Measurements from ENCODE around the gene FAM53B. TPM values are rescaled to one million over a fixed set of nuclear protein-coding genes. Genes with fewer than 3 reads are reported as not detected.

Gene FAM53B
- total RNA-seq, 1 donor from 2014 or later: 17.0 TPM

DNA sequence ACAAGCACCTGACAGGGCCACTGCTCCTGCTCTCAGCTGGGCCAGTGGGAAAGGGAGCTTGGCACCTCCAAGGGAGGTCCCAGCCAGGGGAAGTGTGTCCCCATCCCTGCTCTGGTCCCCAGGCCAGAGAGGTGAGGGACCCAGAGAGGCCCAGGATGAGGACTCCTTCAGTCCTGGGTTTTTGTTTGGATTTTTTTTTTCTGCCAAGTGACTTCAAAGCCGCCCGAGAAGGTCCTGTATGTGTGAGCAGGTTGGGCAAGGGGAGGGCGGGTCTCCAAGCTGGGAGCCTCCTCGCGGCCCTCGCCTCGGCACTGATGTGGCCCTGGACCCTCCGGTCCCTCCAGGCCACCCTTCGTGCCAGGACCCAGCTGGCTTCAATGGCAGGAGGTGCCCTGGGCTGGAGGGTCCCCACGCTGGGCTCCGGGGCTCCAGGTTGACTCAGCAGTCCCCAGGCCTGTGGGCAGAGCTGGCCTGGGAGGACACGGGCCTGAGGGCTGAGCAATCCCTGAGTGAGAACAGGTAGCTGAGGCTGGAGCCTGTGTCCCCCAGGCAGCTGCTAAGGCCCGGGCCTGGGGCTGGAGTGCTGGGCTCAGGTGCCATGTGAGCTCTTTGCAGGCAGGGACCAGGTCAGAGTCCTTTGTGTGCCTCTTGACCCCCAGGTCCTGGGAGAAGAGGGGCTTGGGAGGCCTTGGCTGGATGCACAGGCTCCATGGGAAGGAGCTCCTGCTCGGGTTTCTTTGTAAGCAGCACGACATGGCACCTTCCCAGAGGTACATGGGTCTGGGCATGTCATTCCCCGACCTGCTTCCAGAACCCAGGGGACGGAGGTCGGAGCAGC lies 140.6 kb downstream of the FAM53B start:
- no peak for DNase-seq (ENCODE audit: extremely low read depth, low read depth, low spot score)

DNA sequence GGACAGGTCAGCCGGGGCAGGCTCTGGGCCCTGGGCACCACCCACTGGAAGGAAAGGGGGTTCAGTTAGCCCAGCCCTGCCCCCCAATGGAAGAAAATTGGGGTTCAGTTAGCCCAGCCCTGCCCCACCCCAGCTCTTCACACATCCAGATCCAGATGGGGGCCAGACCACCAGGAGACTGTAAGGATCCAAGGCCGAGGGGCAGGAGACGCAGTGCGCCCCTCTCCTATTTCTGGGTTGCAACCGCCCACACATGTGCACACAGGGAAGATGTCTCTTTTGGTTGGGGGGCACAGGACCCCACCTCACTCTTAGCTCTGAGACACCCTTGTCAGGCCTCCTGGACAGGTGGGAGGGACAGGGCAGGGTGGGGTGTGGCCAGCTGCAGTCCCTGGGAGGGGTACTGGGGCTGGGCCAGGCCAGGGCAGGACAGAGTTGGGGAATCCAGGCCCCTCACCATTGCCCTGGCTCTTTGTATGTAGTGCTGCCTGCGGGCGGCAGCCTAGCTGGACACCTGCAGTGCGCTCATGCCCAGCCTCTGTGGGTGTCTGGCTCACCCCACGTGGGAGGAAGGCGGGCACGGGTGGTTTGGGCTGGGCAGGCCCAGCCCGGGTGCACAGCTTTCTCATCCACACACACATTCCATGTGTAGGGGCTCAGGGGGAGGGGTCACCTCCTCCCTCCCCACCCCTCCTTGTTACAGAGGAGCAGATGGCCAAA lies 141.4 kb downstream of the FAM53B start:
- DNase-seq (ENCODE audit: extremely low read depth, low read depth, low spot score): no peak

DNA sequence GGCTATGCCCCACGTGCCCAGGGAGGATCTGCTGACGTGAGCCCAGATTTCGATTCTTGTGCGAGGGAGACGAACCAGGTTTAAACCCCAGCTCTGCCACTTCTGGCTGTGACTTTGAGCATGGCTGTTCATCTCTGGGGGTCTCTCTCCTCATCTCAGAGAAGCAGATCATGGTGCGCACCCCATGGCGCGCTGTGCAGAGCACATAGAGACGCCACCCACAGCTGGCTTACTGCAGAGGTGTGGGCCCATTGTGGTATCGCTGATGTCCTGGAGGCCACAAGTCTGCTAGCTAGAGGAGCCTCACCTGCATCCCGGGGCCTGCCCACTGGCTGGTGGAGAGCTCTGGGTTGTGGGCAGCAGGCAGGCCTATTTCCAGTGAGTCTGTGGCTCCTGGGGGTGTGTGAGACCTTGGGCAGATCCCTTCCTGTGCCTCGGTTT lies 142.0 kb downstream of the FAM53B start:
- DNase-seq (ENCODE audit: extremely low read depth, low read depth, low spot score): no peak

DNA sequence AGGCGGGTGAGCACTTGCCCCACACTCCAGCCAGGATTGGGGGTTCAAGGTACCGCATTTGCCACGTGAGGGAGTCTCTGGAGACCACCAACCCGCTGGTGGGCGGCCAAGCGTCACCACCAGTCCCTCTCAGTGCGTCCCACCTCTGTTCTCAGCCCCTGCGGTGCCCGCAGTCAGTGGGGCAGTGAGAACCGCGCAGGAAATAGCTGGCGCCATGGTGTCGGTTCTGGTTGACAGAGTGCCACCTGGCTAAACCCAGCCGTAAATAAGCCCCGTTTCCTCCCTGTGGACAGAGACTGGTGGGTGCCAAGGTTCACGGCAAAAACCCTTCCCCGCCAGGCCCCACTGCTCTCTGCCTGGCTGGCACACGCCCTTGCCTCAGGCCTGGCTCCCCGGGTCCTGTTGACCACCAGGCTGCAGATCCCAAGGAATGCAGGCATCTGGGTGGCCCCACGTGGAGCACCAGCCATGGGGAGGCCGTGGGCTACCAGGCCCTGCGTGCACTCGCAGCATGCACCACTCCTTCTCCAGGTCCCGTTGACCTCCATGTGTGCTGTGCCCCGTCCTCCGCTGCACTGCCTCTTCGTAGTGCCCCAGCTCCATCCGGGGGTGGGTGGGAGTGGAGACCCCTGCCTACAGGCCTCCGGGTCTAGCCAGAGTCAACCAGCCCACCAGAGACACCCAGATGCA lies 142.6 kb downstream of the FAM53B start:
- DNase-seq (ENCODE audit: extremely low read depth, low read depth, low spot score): no peak

DNA sequence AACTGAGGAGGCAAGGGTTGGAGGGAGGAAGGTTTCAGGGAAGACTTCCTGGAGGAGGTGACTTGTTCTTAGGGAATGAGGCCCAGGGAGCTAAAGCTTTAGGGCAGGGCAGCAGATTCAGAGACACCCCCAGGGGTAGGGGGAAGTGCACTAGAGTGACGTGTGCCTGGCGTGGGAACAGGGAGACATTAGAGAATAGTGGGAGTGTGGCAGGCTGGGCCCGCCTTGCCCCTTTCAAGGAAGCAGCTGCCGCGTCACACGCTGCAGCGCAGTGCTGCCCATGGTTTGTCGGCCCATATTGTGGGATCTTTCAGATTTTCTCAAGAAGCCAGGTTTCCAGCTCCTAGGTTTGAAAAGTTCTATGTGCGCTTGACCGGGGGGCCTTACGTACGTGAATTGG lies 143.2 kb downstream of the FAM53B start:
- no peak for DNase-seq (ENCODE audit: extremely low read depth, low read depth, low spot score)

DNA sequence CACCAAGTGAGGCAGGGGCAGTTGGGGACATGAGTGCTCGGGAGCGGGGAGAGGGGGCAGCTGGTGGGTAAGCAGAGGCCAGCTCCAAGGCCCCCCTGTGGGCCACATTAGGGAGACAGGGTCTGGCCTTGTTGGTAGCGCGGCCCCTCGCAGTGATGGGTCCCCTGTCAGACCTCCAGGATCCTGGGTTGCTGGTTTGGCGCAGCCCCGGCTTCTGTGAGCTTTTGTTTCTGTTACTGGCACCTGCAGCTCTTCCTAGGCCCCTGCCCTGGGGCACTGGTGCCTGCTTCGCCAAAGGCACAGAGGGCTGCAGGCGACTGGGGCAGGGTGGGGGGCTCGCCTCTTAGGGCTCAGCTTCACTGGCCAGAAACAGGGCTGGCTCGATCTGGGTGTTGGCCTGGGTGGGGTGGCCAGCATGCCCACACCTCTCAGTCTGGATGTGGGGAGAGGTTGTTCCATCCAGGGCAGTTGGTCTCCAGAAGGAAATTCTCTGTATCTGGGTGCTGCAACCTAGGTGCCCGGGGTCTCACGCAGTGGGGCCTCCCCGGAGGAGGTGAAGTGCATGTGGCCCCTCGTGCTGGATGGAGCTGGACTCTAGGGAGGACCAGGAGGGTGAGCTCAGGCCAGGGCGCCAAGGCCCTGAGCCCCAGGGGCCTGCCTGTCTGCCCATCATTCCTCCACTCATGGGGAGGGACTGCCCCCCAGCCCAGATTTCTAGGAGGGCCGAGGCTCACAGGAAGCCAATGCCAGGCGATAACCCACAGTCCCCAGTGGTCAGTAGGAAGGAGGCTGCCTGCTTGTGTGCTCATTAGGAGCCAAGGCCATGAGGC lies 143.9 kb downstream of the FAM53B start:
- no peak for DNase-seq (ENCODE audit: extremely low read depth, low read depth, low spot score)

DNA sequence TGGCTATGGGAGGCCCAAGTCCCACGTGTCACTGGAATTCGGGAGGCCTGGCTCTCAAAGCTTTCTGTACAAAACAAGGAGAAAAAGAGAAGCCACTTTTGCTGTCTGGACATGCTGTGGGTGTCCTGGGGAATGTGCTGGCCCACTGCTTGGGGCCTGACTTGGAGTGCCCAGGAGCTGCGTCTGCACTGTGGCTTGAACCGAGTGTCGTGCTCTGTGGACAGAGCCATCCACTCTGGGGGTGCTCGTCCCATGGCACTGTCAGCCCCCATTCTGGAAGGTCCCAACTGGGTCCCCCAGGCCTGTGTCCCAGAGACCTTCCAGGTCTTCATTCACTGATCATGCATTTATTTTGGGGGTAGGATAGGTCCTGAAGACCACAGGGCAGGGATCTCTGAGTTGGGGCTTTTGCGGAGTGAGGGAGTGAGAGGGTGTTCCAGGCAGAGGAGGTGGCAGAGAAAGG lies 144.6 kb downstream of the FAM53B start:
- no peak for DNase-seq (ENCODE audit: extremely low read depth, low read depth, low spot score)

DNA sequence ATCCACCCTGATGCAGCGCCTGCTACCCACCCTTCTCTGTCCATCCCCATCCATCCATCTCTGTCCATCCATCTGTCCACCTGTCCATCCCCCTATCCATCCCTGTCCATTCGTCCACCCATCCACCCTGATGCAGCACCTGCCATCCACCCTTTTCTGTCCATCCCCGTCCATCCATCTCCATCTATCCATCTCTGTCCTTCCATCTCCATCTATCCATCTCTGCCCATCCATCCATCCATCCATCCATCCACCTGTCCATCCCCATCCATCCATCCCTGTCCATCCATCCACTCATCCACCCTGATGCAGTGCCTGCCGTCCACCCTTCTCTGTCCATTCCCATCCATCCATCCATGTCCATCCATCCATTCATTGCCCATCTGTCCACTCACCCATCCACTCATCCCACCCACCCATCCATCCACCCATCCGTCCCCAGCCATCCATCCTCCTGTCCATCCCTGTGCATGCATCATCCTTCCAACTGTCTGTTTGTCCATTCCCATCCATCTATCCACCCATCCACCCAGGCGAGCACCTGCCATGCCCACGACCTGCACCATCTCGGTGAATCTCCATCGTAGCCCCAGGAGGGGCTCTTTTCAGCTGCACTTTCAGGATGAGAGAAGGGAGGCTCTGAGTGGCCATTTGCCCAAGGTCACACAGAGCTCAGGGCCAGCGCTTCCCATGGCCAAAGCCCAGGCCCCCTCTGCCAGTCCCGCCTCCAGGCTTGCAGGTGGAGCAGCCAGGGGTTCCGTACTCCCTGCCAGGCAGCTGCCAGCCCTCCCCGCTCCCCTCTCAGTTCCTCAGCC lies 145.2 kb downstream of the FAM53B start:
- no peak for DNase-seq (ENCODE audit: extremely low read depth, low read depth, low spot score)

DNA sequence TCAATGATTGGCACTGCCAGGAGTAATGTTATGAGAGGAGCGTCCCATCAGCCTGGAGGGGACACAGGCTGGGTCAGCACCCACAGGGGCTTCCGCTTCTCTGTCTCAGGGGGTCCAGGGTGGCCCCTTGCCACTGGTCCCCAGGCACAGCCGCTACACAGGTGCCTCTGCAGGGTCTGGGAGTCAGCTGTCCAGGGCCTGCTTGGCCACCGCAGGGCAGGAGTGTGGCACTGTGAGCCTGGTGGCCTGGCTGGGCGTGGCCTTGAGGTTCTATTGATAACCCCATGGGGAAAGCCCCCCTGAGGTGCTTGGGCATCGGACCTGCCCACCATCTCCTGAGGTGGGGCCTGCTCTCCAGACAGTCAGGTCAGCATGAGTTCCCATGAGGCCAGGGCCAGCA lies 146.0 kb downstream of the FAM53B start:
- DNase-seq (ENCODE audit: extremely low read depth, low read depth, low spot score): no peak

DNA sequence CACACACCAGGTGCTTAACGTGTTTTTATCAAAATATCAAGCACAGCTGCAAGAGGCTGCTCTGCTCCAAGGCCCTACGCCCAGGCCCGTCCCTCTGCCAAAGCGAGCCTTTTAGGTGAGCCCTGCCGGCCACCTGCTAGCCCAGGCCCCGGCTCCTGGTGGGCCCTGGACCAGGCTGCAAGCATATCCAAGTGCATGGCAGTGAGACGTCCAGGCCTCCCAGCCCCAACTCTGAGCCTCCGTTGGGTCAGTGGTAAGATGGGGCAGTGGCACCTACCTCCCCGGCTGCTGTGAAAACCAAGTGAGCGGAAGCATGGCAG lies 146.4 kb downstream of the FAM53B start:
- no peak for DNase-seq (ENCODE audit: extremely low read depth, low read depth, low spot score)

DNA sequence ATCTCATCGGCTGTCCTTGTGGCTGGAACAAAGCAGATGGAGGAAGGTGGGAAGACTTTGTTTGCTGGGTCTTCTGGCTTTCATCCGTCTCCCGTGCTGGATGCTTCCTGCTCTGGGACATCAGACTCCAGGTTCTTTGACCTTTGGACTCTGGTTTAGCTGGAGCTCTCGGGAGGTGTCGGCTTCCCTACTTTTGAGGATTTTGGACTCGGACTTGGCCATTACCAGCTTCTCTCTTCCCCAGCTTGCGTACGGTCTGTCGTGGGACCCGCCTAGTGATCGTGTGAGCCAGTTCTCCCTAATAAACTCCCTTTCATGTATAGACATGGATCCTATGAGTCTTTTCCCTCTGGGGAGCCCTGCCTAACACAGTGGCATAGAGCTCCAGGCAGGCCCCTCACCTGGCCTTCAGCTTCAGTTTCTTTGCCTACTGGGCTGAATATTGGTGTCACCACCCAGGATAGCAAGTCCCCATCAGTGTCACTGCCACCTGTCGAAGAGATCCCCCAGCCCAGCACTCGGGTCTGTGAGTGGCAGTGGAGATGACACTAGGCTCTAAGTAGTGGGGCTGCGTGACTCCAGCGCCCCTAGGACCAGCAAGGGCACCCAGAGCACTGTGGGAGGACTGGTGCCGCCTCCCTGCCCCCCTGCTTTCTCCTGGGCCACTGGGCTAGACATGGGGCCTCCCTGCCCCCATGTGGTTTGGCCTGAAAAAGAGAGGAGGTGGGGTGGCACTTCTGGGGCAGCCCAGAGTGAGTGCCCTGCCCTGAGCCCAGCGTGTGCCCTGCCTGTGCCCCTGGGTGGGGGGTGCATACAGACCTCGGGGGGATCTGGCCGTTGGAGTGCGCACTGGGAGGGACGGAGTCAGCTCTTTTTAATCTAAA lies 147.0 kb downstream of the FAM53B start:
- DNase-seq (ENCODE audit: extremely low read depth, low read depth, low spot score): no peak

DNA sequence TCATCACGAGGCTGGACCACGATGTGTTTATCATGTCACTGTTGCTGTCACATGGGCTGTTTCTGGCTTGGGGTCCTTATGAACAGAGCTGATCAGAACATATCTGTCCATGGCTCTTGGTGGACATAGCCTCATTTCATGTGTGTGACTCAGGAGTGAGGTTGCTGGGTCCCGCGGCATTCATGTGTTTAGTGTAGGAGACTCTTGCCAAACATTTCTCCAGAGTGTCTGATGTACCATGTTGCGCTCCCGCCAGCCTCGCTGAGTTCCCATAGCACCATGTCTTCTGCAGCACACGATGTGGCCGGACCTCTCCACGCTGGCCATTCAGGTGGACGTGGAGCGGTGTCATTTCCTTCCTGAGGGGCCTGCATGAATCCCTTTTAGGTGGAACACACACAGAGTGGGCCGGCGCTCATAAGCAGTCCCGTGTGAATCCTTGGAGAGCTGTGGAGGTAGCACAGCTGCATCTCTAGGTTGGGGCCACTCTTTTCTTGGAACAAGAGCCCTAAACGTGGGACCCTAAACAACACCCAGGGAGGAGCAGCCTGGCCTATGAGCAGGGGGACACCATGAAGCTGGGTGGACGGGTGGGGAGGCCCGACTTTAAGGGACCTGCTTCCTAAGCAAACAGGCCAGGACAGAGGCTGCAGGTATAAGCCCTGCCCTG lies 147.9 kb downstream of the FAM53B start:
- no peak for DNase-seq (ENCODE audit: extremely low read depth, low read depth, low spot score)

DNA sequence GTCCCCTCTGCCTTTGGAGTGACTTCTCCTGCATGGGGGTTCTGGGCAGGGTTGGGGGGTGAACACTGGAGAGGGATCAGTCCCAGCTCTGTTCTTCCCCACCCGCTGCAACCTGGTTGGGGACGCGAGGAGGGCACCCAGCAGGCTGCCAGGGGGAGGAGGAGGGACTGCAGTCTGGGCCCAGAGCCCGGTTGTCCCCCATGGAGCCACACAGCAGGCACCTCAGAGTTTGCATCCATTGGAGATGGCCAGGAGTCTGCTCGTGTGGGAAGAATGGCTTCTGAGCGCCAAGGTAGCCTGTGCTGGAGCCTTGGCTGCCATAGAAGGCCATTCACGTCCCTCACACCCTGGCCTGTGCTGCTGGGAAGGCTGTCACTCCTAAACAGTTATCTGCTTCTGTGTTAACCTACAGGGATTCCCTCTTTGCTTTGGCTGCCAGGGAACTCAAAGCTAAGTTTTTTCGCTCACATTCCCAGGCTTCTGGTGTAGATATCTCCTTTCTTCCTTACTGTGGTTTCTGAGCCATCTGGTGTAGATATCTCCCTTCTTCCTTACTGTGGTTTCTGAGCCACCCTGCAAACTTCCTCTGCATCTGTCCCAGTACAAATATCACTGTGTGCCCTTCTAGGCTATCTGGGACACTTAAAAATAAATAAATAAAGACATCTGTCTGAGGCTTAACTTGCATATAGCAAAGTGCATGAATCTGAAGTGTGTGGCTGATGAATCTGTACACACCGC lies 148.9 kb downstream of the FAM53B start:
- DNase-seq (ENCODE audit: extremely low read depth, low read depth, low spot score): no peak

DNA sequence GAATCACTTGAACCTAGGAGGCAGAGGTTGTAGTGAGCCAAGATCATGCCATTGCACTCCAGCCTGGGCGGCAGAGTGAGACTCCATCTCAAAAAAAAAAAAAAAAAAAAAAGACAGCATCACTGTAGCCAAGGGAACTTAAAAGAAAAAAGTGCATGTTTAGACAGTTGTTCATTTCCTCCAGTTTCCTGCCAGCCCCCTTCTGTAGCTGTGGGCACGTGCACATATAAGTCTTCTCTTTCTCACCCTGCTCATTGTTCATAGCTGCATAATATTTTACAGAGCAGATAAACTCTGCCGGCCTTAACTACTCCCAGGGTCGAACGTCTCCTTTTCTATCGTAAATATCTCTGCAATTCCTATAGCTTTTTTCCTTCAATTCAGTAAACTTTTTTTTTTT lies 149.9 kb downstream of the FAM53B start:
- no peak for DNase-seq (ENCODE audit: extremely low read depth, low read depth, low spot score)

DNA sequence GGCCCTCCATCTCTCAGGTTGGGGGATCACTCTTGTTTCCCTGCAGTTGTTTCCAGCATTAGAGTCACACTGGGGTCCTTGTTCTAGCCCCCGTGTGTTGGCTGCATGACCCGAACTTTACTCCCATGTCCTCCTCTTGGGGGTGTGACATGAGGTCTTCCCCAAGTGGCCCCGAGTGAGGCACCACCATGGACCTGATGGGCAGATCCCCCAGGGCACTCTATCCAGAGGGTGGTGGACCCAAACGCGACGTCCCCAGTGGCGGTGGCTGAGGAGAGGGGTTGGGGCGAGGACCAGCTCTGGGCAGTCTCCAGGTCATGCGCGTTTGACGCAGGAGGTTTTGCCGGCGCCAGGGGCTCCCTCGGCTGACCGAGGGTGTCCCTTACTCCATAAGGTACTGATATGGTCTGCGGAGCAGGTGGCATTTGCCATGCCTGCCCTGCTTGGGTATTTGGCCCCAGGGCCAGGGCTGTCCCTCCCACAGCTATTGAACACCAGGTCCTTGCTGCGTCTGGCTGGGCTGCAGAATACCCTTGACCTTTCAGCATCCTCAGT lies 150.7 kb downstream of the FAM53B start:
- no peak for DNase-seq (ENCODE audit: extremely low read depth, low read depth, low spot score)

DNA sequence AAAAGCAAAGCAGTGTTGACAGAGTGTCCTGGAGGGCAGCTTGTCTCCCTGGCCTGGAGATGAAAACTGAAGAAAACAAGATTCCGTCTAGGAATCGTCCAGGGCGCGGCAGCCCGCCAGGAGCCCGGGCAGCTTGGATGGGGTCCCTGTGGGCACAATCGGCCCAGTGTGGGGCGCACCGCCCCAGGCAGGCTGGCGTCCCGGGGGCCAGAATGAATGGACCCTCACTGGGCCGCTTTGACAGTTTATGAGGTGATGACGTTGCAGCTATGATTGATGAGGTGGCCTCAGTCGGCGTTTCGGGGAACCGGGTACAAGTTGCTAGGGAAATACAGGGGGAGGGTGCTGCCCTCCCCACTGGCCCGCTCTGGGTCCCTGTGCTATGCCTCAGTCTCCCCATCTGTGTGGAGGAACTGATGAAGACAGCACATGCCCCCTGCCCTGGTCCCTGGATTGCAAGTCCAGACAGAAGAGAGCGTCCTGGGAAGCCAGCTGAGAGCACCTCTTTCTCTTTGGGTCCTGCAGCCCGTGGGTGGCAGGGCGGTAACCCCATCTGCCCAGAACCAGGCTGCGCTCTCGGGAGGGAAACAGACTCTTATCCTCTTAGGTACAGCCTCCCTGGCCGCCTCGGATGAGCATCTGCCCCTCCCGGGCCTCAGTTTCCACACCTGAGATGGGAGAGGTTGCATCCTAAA lies 151.3 kb downstream of the FAM53B start:
- DNase-seq (ENCODE audit: extremely low read depth, low read depth, low spot score): no peak

DNA sequence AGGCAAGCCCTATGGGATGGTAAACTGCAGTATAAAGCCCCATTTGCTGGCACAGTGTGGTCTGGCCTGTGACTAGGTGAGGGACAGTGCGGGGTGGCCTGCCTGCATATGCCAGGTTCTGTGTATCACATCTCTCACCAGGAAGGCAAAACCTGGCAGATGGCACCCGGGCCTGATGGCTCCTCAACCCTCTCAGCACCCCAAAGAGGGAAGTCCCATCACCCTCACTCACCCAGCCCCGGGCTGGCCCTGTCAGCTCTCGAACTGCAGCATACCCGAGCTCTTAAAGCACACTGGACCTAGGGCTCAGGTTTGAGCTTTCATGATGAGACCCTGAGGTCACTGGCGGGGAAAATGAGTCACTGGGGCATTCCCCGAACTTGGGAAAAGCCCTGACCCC lies 152.1 kb downstream of the FAM53B start:
- no peak for DNase-seq (ENCODE audit: extremely low read depth, low read depth, low spot score)

Measured in glomerular endothelial cell (primary cell).